Endothelial cell (in vitro differentiated cells): ENCODE measurements around the gene DCAF11. TPM values are rescaled to one million over a fixed set of nuclear protein-coding genes. Genes with fewer than 3 reads are reported as not detected.

Experiments
- DNase-seq: peaks from one replicate; pipeline ENCODE4 v3.0.0; 2021; ENCODE audit warnings: low spot score
- H3K27ac Mint-ChIP-seq: one replicate; pipeline ENCODE4 v1.8.0; 2021; ENCODE audit warnings: mixed read lengths, inconsistent platforms; ENCODE audit not compliant: unreplicated experiment
- H3K27me3 Mint-ChIP-seq: one replicate; pipeline ENCODE4 v1.8.0; 2021; ENCODE audit warnings: mild to moderate bottlenecking, moderate library complexity, mixed read lengths, inconsistent platforms; ENCODE audit not compliant: unreplicated experiment
- H3K36me3 Mint-ChIP-seq: one replicate; pipeline ENCODE4 v1.8.0; 2021; ENCODE audit warnings: mild to moderate bottlenecking, low read depth, mixed read lengths, inconsistent platforms; ENCODE audit not compliant: unreplicated experiment
- H3K4me1 Mint-ChIP-seq: one replicate; pipeline ENCODE4 v1.8.0; 2021; ENCODE audit warnings: mild to moderate bottlenecking, mixed read lengths, inconsistent platforms; ENCODE audit not compliant: unreplicated experiment
- H3K4me3 Mint-ChIP-seq: one replicate; pipeline ENCODE4 v1.8.0; 2021; ENCODE audit warnings: mild to moderate bottlenecking, mixed read lengths, inconsistent platforms; ENCODE audit not compliant: unreplicated experiment
- H3K9me3 Mint-ChIP-seq: one replicate; pipeline ENCODE4 v1.8.0; 2021; ENCODE audit warnings: mixed read lengths, inconsistent platforms; ENCODE audit not compliant: unreplicated experiment
- CTCF ChIP-seq: fragments of 200-600 bp; sonication (generic); IDR thresholded peaks from one replicate; pipeline ENCODE4 v1.5.0; 2021; ENCODE audit warnings: antibody characterized with exemption; ENCODE audit not compliant: unreplicated experiment
- total RNA-seq: library from RNA; stranded (reverse); fragmentation: NEBNext Ultra II Directional; extraction: Animal tissue kit (Norgen Biotek cat#: 25700); gene quantifications from one replicate; pipeline ENCODE4 v1.2.1, GENCODE V29; 2021; ENCODE audit not compliant: unreplicated experiment

Gene DCAF11
- total RNA-seq, 1 donor from 2014 or later: 38.2 TPM

- H3K27ac Mint-ChIP-seq: peak within 1 kb of the TSS; percentile 76
- DNase-seq: peak; percentile 97
- peak within 1 kb of the TSS; percentile 95 for H3K4me3 Mint-ChIP-seq
- H3K4me1 Mint-ChIP-seq: peaks cover 15% of the 10 kb centered on the region
- peaks cover 9% of the 10 kb centered on the region for H3K27me3 Mint-ChIP-seq
- H3K36me3 Mint-ChIP-seq: peaks cover 28% of the 10 kb centered on the region
- no peak for TF ChIP-seq CTCF
- H3K9me3 Mint-ChIP-seq: no peaks in the 10 kb centered on the region
Measured at GRCh38 chr14:24141097-24141880, 26.7 kb downstream of the DCAF11 start, which contains the start of gene EMC9. EMC9 (minus strand) TSS chr14:24141591; CDS start chr14:24141304, 287 bp downstream.

- no peak for DNase-seq
- Mint-ChIP-seq H3K9me3 (no peaks in the 10 kb centered on the region), H3K4me3 (peak overlapping the region; percentile 4), H3K4me1 (peaks cover 26% of the 10 kb centered on the region), H3K36me3 (peaks cover 28% of the 10 kb centered on the region), H3K27ac (no peak overlapping the region), H3K27me3 (peaks cover 13% of the 10 kb centered on the region)
- no peak for TF ChIP-seq CTCF
Measured at GRCh38 chr14:24143511-24143910, 28.9 kb downstream of the DCAF11 start.

GRCh38 chr14:24144451-24144850 is 29.9 kb downstream of the DCAF11 start:
- Mint-ChIP-seq H3K36me3 (peaks cover 23% of the 10 kb centered on the region), H3K4me3 (peak overlapping the region; percentile 49), H3K27me3 (peaks cover 17% of the 10 kb centered on the region), H3K4me1 (peaks cover 28% of the 10 kb centered on the region), H3K9me3 (no peaks in the 10 kb centered on the region), H3K27ac (peak overlapping the region; percentile 44)
- no peak for DNase-seq
- no peak for TF ChIP-seq CTCF

GRCh38 chr14:24145219-24145618 is 30.6 kb downstream of the DCAF11 start:
- Mint-ChIP-seq H3K9me3 (no peaks in the 10 kb centered on the region), H3K27me3 (peaks cover 17% of the 10 kb centered on the region), H3K36me3 (peaks cover 24% of the 10 kb centered on the region), H3K4me1 (peaks cover 21% of the 10 kb centered on the region), H3K27ac (no peak overlapping the region), H3K4me3 (peak overlapping the region; percentile 96)
- no peak for DNase-seq
- TF ChIP-seq CTCF: no peak

DNA sequence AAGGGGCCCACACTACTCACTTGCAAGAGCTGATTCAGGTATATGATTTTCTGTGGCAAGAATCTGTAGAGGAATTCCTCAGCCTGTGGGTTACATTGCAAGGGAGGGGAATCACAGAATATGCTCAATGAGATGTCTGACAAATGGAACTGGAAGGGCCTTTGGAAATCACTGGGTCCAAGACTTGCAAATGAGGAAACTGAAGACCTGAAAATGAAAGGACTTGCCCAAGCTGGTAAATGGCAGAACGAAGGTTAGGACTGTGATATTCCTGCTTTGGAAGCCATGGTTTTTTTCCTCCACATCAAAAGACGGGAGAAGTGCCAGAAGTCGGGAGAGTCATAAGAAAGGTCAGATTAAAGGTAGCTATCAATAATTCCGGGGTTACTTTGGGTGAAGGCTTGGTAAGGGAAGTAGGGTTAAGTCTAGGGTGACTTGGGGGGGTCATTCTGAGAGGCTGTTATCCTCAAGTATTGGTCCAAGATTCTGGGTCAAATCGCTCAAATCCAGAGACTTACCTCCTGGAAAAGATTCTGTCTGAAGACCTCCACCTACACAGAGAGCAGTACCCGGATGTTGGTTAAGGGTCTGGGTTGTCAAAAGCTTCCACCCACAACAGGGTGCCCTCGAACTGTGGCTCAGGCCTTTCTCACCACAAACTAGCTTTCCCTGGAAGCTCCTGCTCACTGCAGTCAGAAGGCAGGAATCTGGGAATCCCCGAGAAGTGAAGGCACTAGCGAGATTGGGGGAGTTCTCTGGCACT is 31.3 kb downstream of the DCAF11 start:
- Mint-ChIP-seq H3K36me3 (peaks cover 30% of the 10 kb centered on the region), H3K4me3 (peak overlapping the region; percentile 96), H3K4me1 (peaks cover 27% of the 10 kb centered on the region), H3K27me3 (peaks cover 17% of the 10 kb centered on the region), H3K27ac (peak overlapping the region; percentile 74), H3K9me3 (no peaks in the 10 kb centered on the region)
- DNase-seq: no peak
- TF ChIP-seq CTCF: no peak
